Fibroblast of skin of abdomen (primary cell): Measurements from ENCODE around the gene TAC4. TPM values are rescaled to one million over a fixed set of nuclear protein-coding genes. Genes with fewer than 3 reads are reported as not detected.

Experiments
- DNase-seq: peaks from one replicate; pipeline ENCODE4 v3.0.0-alpha.2; 2013
- polyA plus RNA-seq, 2 experiments: library from polyadenylated mRNA; unstranded; fragments of 120-200 nt; gene quantifications; one replicate each; pipeline ENCODE4 v1.2.1, GENCODE V29; 2013; ENCODE audit not compliant: insufficient read length in 2 of 2

The TAC4 gene, protein sequence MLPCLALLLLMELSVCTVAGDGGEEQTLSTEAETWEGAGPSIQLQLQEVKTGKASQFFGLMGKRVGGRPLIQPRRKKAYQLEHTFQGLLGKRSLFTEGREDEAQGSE
- polyA plus RNA-seq (2013, experiment 1 of 2; ENCODE audit: insufficient read length), result not detected
- polyA plus RNA-seq (2013, experiment 2 of 2; ENCODE audit: insufficient read length), result not detected

DNA sequence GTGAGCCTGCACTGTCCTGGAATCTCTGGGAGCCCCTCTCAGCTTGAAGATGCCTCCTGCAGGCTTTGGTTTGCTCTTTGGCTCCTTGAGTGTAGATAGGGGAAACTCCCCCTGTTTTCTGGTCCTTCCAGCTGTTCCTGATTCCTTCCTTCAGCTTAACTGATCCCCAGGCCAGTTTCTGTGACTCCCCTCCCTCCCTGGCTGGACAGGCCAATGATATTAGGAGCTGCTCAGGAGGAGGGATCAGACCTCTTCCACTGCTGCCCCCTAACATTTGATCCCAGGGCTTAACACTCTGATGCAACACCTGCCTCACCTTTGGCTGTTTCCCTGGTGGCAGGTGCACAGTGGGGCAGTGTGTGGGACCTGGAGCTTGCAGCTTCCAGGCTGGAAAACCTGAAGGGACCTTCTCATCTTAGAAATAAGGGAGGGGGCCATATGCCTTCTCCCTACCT, at the start of gene TAC4:
TSS of gene TAC4 (minus strand) at position 51 of the 455 bp plus-strand sequence. CDS start 52 bp downstream, outside the sequence.
- DNase-seq, result no peak

DNA sequence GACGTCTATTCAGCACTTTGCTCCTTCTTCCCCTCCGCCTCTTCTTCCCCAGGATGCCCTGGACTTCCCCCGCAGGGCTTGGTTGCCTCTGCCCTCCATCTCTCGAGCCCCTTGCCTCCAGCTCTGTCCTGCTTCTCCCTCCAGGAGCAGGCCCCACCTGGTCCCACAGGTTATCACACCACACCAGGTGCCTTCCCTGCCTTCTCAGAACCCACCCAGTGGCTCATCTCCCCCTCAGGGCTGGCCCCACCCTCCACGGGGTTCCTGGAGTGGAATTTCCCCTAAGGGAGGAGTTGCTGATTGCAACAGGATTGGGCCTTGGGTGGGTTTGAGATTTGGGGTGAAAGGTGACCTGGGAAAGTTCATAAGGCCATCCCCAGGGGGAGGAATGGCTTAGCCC, 49.0 kb upstream of the TAC4 start:
- DNase-seq, result no peak

DNA sequence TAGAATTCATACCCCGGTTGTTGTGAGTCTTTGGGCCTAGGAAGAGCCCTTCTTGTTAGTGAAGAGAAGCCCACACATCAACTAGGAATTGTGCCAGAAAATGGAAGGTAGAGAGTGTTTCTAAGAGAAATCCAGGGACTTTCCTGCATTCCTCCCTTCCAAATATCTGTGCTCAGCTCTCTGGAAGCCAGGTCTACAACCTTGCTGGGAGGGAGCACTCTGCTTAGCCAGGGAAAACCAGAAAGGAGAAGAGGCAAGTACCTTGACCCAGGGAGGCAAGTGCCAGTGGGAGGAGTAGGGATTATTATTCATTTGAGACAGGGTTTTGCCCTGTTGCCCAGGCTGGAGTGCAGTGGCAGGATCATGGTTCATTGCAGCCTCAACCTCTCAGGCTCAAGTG, 48.4 kb upstream of the TAC4 start:
- DNase-seq, result no peak

DNA sequence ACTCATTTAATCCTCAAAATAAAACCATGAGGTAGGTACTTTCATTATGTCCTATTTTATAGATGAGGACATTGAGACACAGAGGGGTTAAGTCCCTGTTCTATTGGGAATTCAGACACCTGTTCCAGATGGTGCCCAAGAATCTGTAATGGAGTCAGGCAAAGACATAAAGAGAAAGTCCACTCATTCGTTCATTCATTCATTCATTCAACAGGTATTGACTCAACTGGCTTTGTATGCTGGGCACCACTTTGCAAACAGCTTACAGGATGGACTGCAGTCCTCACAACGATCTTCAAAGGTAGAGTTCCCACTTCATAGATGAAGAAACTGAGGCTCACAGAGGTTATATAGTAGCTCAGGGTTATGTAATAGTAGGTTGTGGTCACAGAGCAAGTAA, 47.9 kb upstream of the TAC4 start:
- no peak for DNase-seq

DNA sequence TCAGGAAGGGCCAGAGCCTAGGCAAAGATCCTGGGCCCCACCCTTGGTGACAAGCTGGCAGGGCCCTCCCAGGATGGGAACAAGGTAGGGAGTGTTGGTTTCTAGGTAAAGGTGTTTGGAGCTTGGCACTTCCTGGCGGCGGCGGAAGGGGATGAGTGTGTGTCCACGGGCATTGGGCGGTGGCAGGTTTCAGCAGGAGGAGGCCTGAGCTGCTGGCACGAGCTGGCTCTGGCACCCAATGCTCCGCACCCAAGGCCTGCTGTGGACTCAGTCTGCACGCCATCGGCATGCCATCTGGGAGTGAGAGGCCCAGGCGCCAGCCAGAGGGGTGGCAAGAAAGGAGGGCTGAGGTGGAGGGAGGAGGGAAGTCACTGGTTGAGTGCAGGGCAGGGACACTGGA, 46.9 kb upstream of the TAC4 start:
- DNase-seq, result no peak

DNA sequence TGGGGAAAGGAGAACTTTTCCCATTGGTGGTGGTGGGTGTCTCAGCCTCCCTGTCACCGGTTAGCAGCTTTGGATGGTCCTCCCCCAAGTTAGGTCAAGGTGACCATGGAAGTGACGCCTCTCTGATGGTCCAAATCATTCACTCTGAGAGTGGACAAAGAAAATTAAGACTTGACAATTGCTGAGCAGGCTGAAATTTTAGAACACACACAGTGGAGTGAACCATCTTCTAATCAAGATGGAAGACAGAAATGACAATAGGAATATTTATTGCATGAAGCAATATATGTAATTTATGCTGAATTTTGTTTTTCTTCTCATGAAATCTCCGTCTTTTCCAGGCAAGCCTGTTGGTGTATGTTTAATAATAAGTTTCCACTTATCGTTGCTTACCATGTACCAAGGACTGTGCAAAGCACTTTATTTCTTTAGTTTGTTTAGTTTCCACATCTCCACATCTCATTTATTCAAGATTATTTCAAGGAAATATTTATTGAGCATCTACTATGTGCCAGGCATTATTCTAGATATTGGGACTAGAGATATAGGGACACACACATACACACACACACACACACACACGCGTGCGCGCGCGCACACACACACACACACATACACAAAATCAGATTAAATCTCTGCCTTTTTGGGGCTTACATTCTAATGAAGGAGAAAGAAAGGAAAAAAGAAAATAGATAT, 44.0 kb upstream of the TAC4 start:
- DNase-seq, result no peak

DNA sequence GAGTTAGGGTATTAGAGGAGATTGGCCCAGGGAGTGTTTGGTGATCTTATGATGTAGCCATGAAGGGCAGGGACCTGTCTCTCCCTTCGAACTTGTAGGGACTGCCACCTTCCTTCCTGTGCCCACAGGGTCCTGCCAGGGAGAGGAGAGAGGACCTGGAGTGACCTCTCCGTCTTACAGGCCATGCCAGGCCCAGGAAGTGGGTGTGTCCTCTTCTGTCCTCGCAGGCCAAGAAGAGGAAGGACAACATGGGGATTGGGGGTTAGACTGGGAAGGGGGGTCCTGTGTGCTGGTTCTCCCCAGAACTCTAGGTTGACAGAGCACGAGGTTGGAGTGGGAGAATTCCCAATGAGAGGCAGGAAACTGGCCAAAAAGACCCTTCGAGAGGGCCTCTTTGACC, 43.4 kb upstream of the TAC4 start:
- DNase-seq, result no peak

DNA sequence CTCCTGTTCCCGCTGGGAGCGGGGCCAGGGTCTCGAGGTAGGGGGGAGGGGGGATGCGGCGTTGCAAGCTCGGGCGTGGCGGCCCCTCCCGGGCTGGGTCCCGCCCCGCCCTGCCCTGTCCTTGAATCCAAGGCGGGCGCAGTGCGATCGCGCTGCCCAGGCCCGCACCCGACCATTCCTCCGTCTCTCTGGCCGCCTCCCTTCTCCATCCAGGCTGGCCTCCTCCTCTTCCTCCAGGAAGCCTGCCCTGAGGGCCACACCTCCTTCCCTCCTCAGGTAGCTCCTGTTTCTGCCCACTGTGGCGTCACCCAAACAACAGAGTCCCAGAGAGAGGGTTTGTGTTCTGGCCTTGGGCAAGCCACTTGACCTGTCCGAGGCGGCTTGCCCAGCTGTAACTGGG, 43.0 kb upstream of the TAC4 start:
- DNase-seq, result no peak

DNA sequence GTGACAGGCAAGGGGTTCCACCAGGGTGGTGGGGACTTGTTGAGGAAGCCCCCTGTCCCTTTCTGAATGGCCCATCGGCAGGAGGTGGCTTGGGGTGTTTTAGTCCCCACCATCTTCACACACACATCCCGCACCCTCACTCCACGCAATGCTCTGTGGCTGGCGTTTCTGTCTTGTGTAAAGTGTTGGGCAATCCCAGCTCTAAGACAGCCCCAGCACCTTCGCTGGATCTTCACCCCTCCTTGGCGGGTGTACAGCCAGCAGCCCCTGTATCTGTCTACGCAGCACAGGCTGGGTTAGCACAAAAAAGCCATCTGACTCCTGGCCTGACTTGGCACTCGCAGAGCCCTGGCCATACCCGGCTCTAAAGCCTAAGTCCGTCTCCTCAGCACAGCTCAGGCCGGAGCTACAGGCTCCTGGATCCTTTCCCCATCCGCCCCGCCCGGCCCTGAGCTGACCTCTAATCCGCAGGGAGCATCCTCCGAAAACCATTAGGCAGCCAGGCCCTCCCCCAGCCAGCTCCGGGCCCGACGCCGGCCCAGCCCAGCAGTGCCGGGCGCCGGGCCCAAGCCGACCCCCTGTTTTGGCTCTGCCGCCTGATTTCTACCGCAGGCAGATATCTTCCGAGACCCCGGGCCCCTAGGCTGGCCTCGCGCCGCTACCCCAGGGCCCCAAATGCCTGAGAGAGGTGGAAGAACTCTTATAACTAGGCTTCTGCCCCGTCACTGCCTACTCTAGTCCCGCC, 42.4 kb upstream of the TAC4 start:
- DNase-seq, result no peak

DNA sequence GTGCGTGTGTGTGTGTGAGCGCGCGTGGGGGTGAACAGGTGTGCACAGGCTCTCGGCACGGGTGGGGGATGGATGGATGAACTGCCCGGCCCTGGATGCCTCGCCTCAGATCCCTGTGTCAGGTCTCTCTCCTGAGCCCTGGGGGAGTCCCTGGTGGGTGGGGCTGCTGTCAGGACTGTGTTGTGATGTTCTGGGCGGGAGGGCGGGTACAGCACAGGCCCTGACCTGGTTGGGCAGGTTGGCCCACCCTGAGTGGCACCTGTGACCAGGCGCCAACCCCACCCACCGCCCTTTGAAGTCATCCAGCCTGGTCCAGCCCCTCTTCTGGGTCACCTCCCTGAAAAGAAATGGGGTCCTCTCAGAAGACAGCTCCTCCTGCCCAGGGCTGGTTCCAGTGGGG, 41.6 kb upstream of the TAC4 start:
- DNase-seq, result no peak

DNA sequence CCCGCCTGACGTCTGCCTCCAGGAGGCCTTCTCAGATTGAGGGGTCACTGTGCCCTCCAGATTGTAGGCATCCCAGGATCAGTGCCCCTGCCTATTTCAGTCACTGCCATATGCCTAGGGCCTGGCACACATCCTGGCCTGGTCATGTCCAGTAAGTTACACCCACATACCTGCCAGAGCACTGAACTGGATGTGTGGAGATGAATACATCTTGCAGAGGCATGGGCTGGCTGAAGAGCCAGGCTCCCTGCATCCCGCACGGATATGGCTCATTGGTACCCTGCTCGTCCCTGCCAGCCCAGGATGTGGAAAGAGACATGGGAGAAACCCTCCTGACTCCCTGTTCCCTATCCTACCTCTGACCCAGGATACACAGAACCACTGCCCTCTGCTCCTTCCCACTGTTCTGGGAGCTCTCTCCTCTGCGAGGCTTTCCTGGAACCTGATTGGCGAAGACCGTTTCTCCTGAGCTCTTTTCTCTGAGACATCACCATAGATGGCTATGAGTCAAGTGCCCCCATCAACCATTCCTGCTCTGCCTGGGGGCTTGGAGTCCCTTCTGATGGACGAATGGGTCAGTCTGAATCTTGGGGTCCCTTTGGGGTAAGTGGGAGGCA, 40.0 kb upstream of the TAC4 start:
- no peak for DNase-seq

DNA sequence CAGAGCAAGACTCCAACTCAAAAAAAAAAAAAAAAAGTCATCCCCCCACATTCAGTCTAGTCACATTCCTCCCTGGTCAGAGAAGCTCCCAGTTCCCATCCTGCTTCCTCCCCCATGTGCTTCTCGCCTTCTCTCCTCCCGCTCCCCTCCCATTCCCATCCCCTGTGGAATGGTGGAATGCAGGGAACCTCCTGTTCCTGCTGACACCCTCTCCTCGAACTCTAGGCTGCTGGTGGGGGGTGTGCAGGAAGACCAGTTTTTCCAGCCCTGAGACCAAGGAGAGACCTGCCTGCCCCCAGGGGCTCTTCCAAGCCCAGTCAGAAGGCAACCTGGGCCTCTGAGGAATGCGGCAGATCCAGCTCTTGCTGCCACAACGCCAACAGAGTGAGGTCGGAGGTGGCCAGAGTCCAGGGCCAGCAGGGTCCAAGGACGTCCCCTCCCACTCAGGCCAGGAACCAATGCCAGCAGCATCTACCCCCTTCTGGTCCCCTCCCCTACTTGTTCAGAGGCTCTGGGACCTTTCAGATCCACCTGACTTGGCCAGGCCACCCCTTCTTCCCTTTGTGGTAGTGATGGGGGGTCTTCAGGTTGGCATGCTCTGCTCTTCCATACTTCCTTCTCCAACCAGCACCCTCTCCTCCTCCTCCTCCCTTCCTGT, 39.3 kb upstream of the TAC4 start:
- peak; percentile 9 for DNase-seq

DNA sequence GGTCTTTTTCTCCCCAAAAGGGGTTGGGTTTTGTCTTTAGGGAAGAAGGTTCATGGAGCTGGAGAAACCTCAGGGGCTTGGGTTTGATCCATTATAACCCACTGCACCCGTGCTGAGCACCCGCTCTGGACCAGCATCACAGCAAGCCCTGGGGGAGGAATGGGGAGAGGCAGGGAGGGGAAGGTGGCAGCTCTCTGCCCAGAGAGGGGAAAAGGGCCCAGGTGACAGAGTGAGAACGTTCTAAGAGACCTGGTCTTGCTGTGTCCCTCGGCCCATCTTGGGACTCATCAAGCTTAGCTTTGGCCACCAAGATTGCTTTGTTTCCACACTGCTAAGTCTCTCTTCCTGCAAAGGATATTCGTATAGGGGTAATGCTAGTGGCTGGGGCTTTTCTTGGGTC, 38.2 kb upstream of the TAC4 start:
- no peak for DNase-seq

DNA sequence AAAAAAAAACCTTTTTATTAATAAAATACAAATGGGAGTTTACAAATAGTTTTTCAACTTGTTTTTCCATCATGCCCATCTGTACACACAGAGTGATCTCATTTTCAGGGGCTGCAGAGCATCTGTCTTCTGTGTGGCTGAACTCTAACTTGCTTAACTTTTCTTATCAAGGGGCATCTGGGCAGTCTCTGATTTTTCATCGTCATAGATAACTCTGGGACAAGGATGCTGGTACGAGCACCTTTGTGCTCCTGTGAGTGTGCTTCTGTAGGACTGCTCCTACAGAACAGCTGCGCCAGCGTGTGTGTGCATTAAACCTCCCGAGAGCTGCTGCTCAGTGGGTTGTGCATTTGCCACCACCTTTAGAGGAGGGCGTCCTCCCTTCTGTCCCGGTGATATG, 34.6 kb upstream of the TAC4 start:
- no peak for DNase-seq

DNA sequence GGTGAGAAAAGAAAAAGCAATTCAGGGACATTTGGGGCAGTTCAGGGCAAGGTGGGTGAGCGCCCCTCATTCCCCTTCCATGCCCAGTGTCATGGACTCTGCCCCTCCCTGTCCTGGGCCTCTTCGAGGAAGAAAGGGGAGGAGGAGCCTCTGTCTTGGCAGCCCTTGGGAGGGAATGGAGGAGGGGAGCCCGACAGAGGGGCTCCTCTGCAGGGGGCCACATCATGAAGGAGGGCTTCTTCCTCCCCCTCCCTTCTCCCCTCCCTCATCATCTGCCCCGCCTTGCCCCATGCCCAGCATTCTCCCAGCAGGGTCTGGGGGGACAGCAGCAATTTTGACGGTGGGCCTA, 33.2 kb upstream of the TAC4 start:
- DNase-seq, result no peak

DNA sequence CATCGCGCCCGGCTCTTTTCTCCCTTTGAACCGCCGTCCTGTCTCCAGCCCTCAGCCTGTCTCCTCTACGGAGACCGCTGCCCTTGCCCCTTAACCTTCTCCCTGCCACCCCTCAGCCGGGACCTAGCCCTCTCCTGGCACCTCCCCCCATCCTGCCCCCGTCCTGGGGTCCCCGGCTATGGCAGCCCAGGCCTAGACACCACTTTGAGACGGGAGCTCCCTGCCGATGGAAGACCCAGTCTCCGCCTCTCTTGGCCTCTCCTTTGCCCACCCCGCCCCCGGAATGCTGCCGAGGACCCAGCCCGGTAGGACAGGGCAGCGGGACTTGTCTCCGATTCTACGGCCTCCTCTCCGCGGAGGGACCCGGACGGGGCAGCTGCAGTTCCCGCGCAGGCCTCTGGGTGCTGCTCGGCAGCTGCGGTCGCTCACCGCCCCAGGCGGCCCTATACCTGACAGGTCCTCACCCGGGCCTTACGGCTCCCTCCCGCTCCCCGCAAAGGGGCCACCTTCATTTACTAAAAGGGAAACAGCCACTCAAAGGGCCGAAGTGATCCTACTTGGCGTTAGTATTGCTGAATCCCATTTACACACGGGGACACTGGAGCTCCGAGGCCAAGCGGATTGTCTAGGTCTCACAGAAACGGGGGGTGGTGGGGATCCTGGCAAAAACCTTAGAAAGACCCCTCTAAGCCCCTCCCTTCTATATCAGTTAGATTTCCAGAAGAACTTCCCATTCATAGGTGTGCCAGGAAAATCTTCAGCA, 32.6 kb upstream of the TAC4 start:
- DNase-seq, result peak; percentile 47

DNA sequence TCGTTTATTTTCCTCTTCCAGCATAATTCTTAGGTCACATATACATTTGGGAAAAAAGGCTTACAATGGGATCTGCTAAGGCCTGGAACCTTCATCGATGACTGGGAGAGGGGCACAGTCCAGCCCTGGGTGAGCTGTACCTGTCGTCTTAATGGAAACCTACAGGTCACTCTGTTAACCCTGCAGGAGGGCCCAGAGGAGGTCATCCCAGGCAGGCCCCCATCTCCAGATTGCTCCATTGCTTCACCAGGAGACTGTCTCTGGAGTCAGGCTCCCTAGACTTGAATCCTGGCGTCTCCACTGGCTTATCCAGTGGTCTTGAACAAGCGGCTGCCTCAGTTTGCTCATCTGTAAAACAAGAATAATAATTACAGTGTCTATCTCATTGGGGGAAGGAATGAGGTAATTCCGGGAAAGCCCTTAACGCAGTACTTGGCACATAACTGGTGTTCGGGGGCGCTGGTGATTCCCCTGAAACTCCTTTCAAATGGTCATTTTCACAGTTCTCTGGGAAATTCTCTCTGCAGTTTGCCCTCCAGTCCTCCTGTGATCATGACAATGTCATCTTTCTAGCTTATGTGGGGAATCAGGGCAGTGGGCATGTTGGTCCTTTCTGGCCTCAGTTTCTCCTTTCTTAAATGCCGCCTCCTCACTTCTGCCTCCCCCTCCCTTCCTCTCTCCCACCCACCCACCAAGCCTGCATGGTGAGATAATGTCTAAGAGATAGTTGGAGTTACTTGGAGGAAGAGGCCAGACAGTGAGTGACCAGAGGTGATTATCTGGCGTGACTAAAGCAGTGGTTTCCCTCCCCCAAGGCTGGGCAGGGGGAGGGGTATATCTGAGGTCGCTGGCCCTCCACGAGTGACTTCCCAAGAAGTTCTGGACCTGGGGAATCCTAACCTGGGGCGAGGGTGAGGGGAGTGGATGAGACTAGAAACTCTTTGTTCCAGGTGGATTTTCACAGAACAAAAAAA, 31.3 kb upstream of the TAC4 start:
- DNase-seq, result no peak

DNA sequence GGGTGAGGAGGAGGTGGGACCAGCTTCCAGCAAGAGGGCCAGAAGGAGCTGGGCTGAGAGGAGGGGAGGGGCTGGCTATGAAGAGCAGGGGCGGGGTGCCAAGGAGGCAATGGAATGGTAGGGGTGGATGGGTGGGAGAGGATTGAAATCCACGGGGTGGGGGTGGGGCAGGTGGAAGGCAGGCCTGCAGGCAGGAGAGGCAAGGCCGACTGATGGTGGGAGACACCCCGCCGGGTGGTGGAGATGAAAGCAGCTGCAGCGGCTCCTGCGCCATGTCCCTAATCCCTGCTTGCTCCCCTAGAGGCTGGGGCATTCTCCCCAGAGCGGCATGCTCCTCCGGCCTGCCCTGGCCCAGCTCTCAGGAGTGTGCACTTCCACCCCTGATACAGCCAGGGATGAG, 27.8 kb upstream of the TAC4 start:
- DNase-seq, result no peak

DNA sequence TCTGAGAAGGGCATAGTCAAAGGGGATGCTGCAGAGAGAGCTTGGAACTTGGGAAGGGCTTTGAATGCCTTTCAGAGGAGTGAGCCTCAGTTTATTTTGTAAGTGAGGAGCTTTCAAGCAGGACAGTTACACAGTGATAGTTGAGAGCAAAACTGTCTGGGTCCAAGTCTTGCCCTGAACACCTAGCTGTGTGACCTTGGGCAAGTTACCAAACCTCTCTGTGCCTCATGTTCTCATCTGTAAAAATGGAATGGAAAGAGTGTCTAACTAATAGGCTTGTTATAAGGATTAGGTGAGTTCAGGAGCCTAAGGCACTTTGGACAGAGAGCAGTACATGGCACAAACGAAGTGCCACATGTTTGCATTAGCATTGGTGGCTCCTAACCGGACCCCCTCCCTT, 27.0 kb upstream of the TAC4 start:
- DNase-seq, result no peak

DNA sequence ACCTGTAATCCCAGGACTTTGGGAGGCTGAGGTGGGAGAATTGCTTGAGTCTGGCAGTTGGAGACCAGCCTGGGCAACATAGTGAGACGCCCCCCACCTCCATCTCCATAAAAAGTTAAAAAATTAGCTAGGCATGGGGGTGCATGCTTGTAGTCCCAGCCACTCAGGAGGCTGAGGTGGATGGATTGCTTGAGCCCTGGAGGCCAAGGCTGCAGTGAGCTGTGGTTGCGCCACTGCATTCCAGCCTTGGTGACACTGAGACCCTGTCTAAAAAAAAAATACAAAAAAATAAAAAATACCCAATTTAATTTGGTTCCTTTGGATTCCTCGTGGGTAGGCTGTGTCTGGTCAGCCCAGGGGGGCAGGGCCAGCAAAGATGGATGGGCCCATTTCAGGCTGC, 26.1 kb upstream of the TAC4 start:
- DNase-seq, result no peak

DNA sequence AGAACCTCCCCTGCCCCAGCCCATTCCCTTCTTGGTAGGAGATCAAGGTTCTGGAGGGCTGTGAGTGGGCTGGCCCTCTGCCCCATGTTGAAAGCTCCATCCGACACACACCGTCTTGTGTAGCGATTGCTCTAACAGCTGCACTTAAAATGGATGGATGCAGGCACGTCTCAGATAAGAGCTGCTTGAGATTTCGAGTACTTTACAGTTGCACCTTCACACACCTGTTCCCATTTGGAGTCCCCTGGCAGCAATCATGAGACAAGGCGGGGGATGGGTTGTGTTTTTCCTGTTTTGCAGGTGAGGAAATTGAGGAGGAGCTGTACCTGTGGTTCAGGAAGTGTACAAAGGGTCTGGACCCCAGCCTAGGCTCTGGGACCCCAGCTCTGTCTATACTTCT, 25.6 kb upstream of the TAC4 start:
- no peak for DNase-seq
